Tongue (tissue), 2 donors: ENCODE measurements around the gene ERP27. TPM values are rescaled to one million over a fixed set of nuclear protein-coding genes. Genes with fewer than 3 reads are reported as not detected.

Experiments
- DNase-seq: peaks from one replicate; pipeline ENCODE4 v3.0.0-alpha.2; 2015
- total RNA-seq: library from RNA; depleted of rRNA; stranded (reverse); fragments of >200 nt; gene quantifications from one replicate; pipeline ENCODE4 v1.2.3, GENCODE V29; 2014

The ERP27 gene
- total RNA-seq, 1 donor from 2014 or later: 1.9 TPM

- no peak for DNase-seq
These were observed 21.1 kb upstream of the ERP27 start for GRCh38 chr12:14959463-14959862.

- DNase-seq: no peak
These were observed 20.7 kb upstream of the ERP27 start for GRCh38 chr12:14959126-14959440.

- no peak for DNase-seq
These were observed 20.2 kb upstream of the ERP27 start for GRCh38 chr12:14958361-14959125.

GRCh38 chr12:14957551-14958168 lies 19.3 kb upstream of the ERP27 start:
- DNase-seq: no peak

- no peak for DNase-seq
These were observed 18.6 kb upstream of the ERP27 start for GRCh38 chr12:14956905-14957304.

- no peak for DNase-seq
These were observed 17.9 kb upstream of the ERP27 start for GRCh38 chr12:14956024-14956891.

GRCh38 chr12:14954269-14954668 lies 15.9 kb upstream of the ERP27 start:
- DNase-seq: no peak

GRCh38 chr12:14953752-14954151 lies 15.4 kb upstream of the ERP27 start:
- no peak for DNase-seq

- peak; percentile 55 for DNase-seq
These were observed 14.1 kb upstream of the ERP27 start for GRCh38 chr12:14952299-14952921.

- no peak for DNase-seq
These were observed 13.5 kb upstream of the ERP27 start for GRCh38 chr12:14951851-14952250.

GRCh38 chr12:14950982-14951746 lies 12.8 kb upstream of the ERP27 start:
- DNase-seq: no peak

GRCh38 chr12:14950421-14950820 lies 12.1 kb upstream of the ERP27 start:
- DNase-seq: no peak

GRCh38 chr12:14949631-14950030 lies 11.3 kb upstream of the ERP27 start:
- DNase-seq: no peak

- peak; percentile 67 for DNase-seq
These were observed 10.3 kb upstream of the ERP27 start for GRCh38 chr12:14948672-14949071.

GRCh38 chr12:14946861-14947260 lies 8.5 kb upstream of the ERP27 start:
- DNase-seq: no peak

GRCh38 chr12:14946162-14946561 lies 7.8 kb upstream of the ERP27 start:
- no peak for DNase-seq

GRCh38 chr12:14942196-14942931 lies 4.0 kb upstream of the ERP27 start:
- DNase-seq: no peak

GRCh38 chr12:14941369-14941768 lies 3.0 kb upstream of the ERP27 start:
- DNase-seq: no peak

- DNase-seq: no peak
These were observed 648 bp downstream of the ERP27 start for GRCh38 chr12:14937689-14938088.

- no peak for DNase-seq
These were observed 1.3 kb downstream of the ERP27 start for GRCh38 chr12:14937014-14937413.

GRCh38 chr12:14936224-14936861 lies 2.0 kb downstream of the ERP27 start:
- DNase-seq: no peak
